RCC 7860 (cell line): ENCODE results near the gene TGFB1I1.
A peak's percentile ranks its signal among the peaks of the same experiment; 100 is the strongest.

Experiments
- DNase-seq: peaks from one replicate; pipeline ENCODE4 v3.0.0-alpha.2; 2015; ENCODE audit warnings: low spot score
- FAIRE-seq: peaks from 2 replicates; lab custom pipeline; 2012; peaks lifted over from hg19 to GRCh38; lab: Jason Lieb, UNC

Gene TGFB1I1

GRCh38 chr16:31451681-31452351, 20.1 kb upstream of the TGFB1I1 start:
- FAIRE-seq (no peak), DNase-seq (peak; percentile 46)

- peak; percentile 70 for DNase-seq
- FAIRE-seq = peak; percentile 21
Measured at GRCh38 chr16:31452631-31453106, 19.3 kb upstream of the TGFB1I1 start.

DNA sequence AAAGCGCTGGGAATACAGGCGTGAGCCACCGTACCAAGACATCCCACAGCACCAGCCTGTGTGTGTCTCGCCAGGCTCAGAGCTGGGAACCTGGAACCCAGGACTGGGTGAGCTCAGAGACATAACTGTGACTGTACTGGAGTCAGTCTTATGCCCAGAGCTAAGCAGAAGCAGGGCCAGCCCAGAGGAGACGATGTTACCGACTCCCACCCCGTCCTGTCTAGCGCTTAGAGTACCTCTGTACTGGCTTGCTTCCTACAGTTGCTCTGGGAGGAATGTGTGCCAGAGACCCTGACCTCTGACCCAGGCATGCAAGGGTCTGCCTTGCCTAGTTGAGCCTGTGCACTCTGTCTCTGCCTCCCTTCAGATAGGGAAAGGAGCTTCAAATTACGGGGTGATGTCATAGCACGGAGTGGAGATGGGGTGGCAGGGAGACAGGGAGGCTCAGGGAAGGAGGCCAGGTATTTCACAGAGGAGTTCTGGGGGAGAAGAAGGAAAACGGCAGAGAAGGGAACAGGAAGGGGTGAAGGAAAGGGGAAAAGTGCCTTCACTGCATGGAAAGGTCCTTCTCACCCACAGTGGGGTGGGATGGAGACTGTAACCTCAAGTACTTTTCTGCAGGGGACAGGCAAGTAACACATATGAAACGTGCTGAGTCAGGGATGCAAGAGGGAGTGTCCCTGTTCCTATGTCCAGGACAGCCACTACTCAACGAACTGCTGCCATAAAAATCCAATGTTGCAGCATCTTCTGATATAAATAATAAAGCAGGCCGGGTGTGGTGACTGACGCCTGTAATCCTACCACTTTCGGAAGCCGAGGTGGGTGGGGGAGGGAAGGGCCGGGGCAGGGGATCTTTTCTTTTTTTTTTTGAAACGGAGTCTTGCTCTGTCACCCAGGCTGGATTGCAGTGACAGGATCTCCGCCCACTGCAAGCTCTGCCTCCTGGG, 18.4 kb upstream of the TGFB1I1 start:
- no peak for FAIRE-seq
- no peak for DNase-seq

- no peak for DNase-seq
- FAIRE-seq = no peak
Measured at GRCh38 chr16:31455601-31456314, 16.2 kb upstream of the TGFB1I1 start.

GRCh38 chr16:31456988-31457360, 15.0 kb upstream of the TGFB1I1 start:
- FAIRE-seq (no peak), DNase-seq (no peak)

DNA sequence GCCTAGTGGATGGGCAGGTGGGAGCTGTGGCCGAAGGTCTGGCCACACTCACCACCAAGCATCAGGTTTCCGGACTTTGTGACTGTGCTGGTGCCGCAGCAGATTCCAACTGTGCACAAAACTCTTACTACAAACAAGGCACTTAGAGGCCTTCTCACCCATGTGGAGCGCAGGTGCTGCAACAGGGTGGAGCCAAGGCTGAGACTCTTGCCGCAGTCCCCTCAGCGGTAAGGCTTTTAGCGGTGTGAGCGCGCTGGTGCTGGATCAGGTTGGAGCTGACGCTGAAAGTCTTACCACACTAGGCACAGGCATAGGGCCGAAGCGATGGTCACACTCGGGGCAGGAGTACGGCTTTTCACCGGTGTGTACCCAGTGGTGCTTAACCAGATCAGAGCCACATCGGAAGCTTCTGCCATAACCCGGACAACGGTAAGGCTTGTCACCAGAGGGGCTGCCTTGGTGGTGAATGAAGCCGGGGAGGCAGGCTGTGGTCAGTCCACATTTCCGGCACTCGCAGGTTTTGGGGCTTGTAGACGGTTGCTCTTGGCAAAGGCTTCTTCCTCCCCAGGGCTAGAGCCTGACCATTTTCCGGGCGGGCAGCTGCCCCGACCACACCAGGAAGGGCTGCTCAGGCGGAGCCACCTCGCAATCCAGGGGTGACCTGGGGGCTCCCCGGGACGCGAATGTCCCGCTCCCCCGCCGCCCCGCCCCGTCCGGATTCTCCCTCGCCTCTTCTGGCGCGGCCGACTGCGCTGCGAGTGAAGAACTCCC, 13.7 kb upstream of the TGFB1I1 start:
- DNase-seq (no peak), FAIRE-seq (no peak)

- peak; percentile 95 for DNase-seq
- FAIRE-seq = no peak
Measured at GRCh38 chr16:31458844-31459686, 12.9 kb upstream of the TGFB1I1 start, which contains the start of gene ARMC5. ARMC5 (plus strand) TSS chr16:31459501; CDS start chr16:31459525, 24 bp downstream.

DNA sequence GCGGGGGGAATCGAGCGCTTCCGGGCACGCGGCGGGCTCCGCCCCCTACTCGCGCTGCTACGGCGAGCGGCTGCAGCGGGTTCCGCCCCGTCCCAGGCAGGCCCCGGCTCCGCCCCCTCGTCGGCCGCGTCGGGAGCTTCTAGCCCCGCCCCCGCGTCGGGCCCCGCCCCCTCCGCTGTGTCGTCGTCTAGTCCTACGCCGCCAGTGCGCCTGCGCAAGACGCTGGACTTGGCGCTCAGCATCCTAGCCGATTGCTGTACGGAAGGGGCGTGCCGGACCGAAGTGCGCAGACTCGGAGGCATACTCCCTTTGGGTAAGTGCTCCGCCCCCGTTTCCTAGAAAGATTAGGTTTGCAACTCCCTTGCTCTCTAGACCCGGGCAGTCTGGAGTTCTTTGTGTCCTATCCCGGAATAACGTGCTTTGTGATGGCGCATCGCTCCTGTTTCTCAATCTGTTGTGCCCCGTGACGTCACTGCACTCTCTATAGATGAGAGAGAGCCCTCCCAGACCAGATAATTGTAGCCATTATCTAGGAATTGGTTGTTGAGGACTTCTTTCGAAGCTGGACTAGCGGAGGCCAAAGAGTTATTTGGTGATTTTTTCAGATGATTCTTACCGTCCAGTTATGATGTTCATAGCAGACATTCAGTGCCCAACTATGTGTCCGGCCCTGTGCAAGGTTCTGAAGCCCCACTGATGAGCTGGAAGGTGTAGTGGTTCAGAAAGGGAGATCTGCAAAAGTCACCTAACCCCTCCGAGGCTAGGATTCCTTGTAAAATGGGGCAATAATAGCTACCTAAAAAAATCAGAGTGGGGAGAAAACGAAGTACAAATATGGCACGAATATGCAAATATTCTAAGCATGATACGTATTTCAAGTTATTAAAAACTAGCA, 12.0 kb upstream of the TGFB1I1 start:
- DNase-seq (peak; percentile 98), FAIRE-seq (peak; percentile 46)

GRCh38 chr16:31460582-31461002, 11.4 kb upstream of the TGFB1I1 start:
- FAIRE-seq (no peak), DNase-seq (no peak)

DNA sequence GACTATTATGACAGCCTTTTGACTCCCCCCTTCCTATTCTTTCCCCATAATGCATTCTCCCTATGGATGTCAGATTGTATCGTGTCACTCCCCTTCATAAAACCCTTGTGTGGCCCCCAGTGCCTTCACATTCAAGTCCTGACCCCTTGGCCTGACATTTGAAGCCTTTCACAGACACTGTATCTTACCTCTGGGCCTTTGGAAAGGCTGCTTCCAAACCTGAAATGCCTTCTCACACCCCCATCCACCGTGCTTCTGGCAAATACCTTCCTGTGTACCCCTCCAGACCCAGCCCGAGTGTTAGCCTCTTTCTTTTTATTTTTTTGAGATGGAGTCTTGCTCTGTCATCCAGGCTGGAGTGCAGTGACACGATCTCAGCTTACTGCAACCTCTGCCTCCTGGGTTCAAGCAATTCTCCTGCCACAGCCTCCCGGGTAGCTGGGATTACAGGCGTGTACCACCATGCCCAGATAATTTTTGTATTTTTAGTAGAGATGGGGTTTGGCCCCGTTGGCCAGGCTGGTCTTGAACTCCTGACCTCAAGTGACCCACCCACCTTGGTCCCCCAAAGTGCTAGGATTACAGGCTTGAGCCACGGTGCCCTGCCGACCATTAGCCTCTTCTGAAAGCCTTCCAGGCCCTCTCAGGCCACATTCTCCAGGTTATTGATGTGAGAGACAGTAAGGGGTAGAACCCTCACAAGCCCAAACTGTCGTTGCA, 10.6 kb upstream of the TGFB1I1 start:
- DNase-seq = no peak
- no peak for FAIRE-seq

DNA sequence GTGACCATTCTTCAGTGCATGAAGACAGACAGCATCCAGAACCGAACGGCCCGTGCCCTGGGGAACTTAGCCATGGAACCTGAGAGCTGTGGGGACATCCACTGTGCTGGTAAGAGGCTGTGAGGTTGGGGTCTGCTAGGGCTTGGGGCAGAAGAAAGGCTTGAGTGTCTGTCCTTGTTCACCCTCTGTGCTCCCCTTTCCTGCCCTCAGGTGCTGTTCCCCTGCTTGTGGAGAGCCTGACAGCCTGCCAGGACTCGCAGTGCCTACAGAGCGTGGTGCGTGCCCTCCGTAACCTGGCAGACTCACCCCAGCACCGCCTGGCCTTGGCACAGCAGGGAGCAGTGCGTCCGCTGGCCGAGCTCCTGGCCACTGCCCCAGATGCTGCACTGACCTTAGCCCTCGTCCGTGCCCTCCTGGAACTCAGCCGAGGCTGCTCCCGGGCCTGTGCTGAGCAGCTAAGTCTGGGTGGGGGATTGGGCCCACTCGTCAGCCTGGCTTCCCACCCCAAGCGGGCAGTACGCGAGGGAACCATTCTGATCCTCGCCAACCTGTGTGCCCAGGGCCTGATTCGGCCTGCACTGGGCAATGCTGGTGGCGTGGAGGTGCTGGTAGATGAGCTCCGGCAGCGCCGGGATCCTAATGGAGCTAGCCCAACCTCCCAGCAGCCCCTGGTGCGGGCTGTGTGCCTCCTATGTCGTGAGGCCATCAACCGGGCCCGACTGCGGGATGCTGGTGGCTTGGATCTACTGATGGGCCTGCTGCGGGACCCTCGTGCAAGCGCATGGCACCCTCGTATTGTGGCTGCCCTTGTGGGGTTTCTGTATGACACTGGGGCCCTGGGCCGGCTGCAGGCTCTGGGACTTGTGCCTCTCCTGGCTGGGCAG, 9.8 kb upstream of the TGFB1I1 start:
- FAIRE-seq (no peak), DNase-seq (no peak)

DNA sequence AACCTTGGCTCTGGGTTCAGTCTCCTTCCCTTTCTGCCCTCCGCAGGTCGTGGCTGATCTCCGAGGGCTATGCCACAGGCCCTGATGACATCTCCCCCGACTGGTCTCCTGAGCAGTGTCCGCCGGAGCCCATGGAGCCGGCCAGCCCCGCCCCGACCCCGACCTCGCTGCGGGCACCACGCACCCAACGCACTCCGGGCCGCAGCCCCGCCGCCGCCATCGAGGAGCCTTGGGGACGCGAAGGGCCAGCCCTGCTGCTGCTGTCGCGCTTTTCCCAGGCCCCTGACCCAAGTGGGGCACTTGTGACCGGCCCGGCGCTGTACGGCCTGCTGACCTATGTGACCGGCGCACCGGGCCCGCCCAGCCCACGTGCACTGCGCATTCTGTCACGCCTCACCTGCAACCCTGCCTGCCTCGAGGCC, 7.6 kb upstream of the TGFB1I1 start:
- DNase-seq (no peak), FAIRE-seq (no peak)

GRCh38 chr16:31464781-31465260, 7.1 kb upstream of the TGFB1I1 start:
- no peak for FAIRE-seq
- no peak for DNase-seq

DNA sequence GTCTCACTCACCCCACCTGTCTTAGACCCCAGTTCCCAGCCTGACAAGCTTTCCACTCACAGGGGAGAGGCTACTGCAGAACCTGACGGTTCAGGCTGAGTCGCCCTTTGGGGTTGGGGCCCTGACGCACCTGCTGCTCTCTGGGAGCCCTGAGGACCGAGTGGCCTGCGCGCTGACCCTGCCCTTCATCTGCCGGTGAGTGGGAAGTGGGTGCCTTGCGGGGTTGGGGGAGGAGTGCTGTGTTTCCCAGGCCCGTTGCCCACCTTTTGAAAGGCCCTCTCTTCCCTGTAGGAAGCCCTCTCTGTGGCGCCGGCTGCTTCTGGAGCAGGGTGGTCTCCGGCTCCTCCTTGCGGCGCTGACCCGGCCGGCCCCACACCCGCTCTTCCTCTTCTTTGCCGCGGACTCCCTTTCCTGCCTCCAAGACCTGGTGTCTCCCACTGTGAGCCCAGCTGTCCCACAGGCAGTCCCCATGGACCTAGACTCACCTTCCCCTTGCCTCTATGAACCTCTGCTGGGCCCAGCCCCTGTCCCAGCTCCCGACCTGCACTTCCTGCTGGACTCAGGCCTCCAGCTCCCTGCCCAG, 6.1 kb upstream of the TGFB1I1 start:
- FAIRE-seq (no peak), DNase-seq (no peak)

DNA sequence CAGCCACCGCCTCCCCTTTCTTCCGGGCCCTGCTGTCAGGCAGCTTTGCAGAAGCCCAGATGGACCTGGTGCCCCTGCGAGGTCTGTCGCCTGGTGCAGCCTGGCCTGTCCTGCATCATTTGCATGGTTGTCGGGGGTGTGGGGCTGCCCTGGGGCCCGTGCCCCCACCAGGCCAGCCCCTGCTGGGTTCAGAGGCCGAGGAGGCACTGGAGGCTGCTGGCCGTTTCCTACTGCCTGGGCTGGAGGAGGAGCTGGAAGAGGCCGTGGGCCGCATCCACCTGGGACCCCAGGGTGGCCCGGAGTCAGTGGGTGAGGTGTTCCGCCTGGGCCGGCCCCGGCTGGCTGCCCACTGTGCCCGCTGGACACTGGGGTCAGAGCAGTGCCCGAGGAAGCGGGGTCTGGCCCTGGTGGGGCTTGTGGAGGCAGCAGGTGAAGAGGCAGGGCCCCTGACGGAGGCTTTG, 5.5 kb upstream of the TGFB1I1 start:
- FAIRE-seq = no peak
- no peak for DNase-seq

GRCh38 chr16:31467151-31467773, 4.7 kb upstream of the TGFB1I1 start:
- no peak for DNase-seq
- no peak for FAIRE-seq
